ENCODE results near the gene TEC.

Gene TEC

GRCh38 chr4:48270523-48270897, 872 bp upstream of the TEC start:
- no peak for DNase-seq (ENCODE audit: low spot score)
- TF ChIP-seq CTCF (conservative IDR thresholded peaks at IDR 0.05; ENCODE audit: low read depth), result no peak
- CTCF ChIA-PET, result interaction anchor here (0.7 kb wide), 1 partner anchor 590 kb away, joined by 3 read pairs; no protein-coding TSS in a partner anchor
- no peak overlapping the region for H3K27ac ChIP-seq
- POLR2A ChIA-PET (ENCODE audit: low non-redundant PET), result no interaction called here

- TF ChIP-seq CTCF (conservative IDR thresholded peaks at IDR 0.05; ENCODE audit: low read depth), result 0 out of 2 replicates have a peak, but pooled peaks have one; percentile 14
- peak; percentile 97 for DNase-seq (ENCODE audit: low spot score)
- ChIA-PET CTCF (interaction anchor here (0.7 kb wide), 1 partner anchor 591 kb away, joined by 3 read pairs; no protein-coding TSS in a partner anchor), POLR2A (ENCODE audit: low non-redundant PET) (no interaction called here)
- H3K27ac ChIP-seq, result peak overlapping the region; percentile 41
Measured at GRCh38 chr4:48269861-48270522, 354 bp upstream of the TEC start.

GRCh38 chr4:48267574-48267973, 2.1 kb downstream of the TEC start:
- CTCF ChIA-PET, result interaction anchor here (0.6 kb wide), 1 partner anchor 28 kb away, joined by 3 read pairs; no protein-coding TSS in a partner anchor
- no peak overlapping the region for H3K27ac ChIP-seq
- POLR2A ChIA-PET (ENCODE audit: low non-redundant PET), result no interaction called here
- no peak for TF ChIP-seq CTCF (conservative IDR thresholded peaks at IDR 0.05; ENCODE audit: low read depth)
- no peak for DNase-seq (ENCODE audit: low spot score)

GRCh38 chr4:48266781-48267180, 2.9 kb downstream of the TEC start:
- H3K27ac ChIP-seq, result no peak overlapping the region
- TF ChIP-seq CTCF (conservative IDR thresholded peaks at IDR 0.05; ENCODE audit: low read depth), result no peak
- DNase-seq (ENCODE audit: low spot score), result no peak
- CTCF ChIA-PET, result no interaction called here
- POLR2A ChIA-PET (ENCODE audit: low non-redundant PET), result no interaction called here

GRCh38 chr4:48262926-48263325, 6.7 kb downstream of the TEC start:
- no peak for DNase-seq (ENCODE audit: low spot score)
- H3K27ac ChIP-seq, result no peak overlapping the region
- POLR2A ChIA-PET (ENCODE audit: low non-redundant PET), result no interaction called here
- no peak for TF ChIP-seq CTCF (conservative IDR thresholded peaks at IDR 0.05; ENCODE audit: low read depth)
- CTCF ChIA-PET, result no interaction called here

- DNase-seq (ENCODE audit: low spot score), result no peak
- H3K27ac ChIP-seq, result no peak overlapping the region
- ChIA-PET CTCF (no interaction called here), POLR2A (ENCODE audit: low non-redundant PET) (no interaction called here)
- no peak for TF ChIP-seq CTCF (conservative IDR thresholded peaks at IDR 0.05; ENCODE audit: low read depth)
Measured at GRCh38 chr4:48262484-48262883, 7.2 kb downstream of the TEC start.

Data from RWPE1 (cell line).